ENCODE results near the gene HEXD.

- TF ChIP-seq CTCF (IDR thresholded peaks at IDR 0.05) (no peak), POLR2A (IDR thresholded peaks at IDR 0.05) (no peak)
Observed at GRCh38 chr17:82392209-82392920, 25.8 kb upstream of the HEXD start.

Measured in uterus (tissue), 2 donors.